GM19025 (cell line): ENCODE data around the gene RBM19.

ENCODE experiments used
- ATAC-seq: cut with Tn5 transposase; IDR thresholded peaks from one replicate; pipeline ENCODE4 v1.9.1; 2021; ENCODE audit warnings: mild to moderate bottlenecking, low read depth, moderate library complexity; ENCODE audit not compliant: unreplicated experiment

RBM19 gene

DNA sequence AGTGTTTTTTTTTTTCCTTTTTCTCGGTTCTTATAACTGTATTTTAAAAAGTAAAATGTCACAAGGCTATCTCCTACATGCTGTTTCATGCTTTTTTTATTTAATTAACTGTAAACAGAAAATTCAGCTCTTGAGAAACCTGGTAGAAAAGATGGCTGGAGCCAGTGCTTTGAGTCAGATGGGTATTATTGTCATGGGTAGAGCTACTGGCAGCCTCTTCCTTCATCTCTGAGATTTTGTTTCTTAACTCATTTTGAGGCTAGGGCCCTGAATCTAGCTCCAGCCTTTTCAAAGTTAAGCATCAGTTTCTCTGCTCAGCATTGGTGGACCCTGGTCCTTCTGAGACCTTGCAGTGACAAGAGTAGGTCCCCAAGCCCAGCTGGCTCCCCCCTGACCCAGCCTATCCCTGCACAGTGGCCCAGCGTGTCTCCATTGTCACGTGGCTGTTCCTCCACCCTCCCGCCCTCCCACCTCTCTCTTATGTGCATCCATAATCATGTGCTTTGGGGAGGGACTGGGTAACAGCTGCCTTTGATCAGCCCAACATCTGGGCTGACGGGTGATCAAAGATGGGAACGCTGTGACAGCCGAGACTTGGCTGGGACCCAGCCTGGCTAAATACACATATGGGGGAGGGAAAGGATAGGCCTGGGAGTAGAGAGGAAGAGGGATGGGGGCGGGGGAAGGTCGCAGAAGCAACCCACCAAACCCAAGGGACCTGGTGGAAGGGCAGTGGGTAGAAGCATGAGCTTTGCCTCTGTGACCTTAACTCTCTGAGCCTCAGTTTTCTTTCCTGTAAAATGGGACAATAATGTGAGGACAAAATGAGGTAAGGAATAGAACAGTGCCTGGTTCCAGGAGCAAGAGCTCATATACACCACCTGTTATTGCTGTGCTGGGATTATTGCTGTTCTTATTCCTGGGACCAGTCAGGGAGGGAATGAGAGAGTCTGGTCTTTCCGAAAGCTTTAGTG lies 24.4 kb upstream of the RBM19 start:
- ATAC-seq = no peak

DNA sequence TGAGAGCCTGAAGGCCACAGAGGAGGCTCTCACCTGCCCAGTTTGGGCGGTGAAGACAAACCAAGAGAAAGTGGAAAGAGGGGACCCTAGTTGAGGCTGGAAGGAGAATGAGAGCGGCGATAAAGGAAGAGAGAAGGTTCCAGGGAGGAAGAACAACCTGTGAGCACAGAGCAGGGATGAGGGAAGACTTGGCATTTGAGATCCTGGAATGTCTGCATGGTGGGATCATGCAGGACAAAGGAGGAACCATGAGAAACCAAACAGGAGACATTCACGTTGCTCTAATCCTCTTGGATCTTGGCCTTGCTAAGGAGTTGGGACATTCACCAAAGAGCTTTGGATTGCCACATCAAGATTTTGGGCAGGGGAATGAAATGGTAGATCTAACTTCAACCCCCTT lies 22.9 kb upstream of the RBM19 start:
- ATAC-seq = no peak

- no peak for ATAC-seq
These were observed 21.9 kb upstream of the RBM19 start for GRCh38 chr12:113988064-113988451.

GRCh38 chr12:113987261-113988063 lies 21.3 kb upstream of the RBM19 start:
- no peak for ATAC-seq

GRCh38 chr12:113984464-113984863 lies 18.3 kb upstream of the RBM19 start:
- ATAC-seq = no peak

DNA sequence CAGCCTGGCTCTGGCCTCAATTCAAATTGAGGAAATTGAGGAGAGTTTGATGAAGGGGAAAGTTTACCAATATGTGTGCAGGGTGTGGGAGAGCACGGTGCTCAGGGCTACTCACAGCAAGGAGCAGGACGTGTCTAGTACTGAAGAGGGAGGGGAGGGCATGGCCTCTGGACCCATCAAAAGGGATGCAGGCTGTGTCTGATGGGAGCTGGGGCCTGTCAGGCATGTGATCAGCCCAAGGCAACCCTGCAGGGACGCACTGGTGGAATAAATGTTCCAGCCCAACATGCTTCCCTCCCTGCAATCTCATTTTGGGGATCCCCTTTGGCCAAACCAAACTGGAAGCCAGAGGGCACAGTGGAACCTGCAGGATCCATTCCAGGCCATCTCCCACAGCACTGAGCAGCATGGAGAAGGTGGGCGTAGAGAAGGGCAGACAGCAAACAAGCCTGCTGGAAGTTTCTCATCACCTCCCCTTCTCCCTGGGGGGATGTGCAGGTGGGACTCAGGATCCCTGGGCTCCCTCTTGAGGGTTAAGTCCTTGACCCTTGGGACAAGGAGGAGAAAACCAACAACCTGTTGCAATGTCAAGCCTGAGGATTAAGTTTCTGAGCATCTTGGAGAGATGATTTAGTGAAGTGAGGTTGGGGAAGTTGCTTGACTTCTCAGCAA lies 17.8 kb upstream of the RBM19 start:
- ATAC-seq = no peak

- ATAC-seq = no peak
These were observed 17.1 kb upstream of the RBM19 start for GRCh38 chr12:113983265-113983664.

GRCh38 chr12:113981876-113982275 lies 15.8 kb upstream of the RBM19 start:
- no peak for ATAC-seq

- ATAC-seq = no peak
These were observed 14.6 kb upstream of the RBM19 start for GRCh38 chr12:113980537-113981337.

DNA sequence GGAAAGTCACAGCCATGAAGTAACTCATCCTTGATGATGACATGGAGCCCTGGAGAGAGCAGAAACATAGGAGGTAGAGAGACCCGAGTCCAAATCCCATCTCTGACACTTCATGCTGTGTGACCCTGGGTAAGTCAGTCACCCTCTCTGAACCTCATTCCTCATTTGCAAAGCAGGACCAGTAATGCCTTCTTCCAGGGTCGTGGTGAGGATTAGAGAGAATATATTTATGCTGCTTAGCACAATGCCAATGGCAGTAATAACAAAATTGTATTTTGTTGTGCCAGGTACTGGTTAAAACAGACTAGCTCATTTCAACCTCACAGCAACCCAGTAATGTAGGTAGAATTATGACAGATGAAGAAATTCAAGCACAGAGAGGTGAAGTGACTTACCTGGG lies 13.9 kb upstream of the RBM19 start:
- ATAC-seq = no peak

DNA sequence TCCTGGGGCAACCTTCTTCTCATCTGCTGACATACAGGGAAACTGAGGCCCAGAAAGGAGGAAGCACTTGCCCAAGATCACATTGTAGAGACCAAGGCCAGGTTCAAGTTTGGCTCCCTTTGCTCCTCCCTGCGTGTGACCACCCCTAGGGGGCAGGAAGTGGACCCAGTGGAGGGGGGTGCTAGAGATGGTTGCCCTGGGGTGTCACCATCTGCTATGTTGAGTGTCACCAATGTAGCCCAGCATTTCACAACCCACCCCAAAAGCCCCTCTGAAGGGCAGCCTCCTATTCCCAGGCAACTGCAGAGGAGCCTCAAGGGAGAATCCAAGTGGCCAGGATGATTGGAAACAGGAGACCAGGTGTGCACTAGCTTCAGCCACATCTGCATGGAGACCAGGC lies 12.0 kb upstream of the RBM19 start:
- no peak for ATAC-seq

- no peak for ATAC-seq
These were observed 7.9 kb upstream of the RBM19 start for GRCh38 chr12:113974006-113974405.

GRCh38 chr12:113973109-113973904 lies 7.2 kb upstream of the RBM19 start:
- no peak for ATAC-seq

- ATAC-seq = no peak
These were observed 5.3 kb upstream of the RBM19 start for GRCh38 chr12:113971392-113971791.

GRCh38 chr12:113970211-113970610 lies 4.1 kb upstream of the RBM19 start:
- no peak for ATAC-seq

GRCh38 chr12:113967368-113967767 lies 1.2 kb upstream of the RBM19 start:
- ATAC-seq = no peak

GRCh38 chr12:113962733-113963132 lies 3.4 kb downstream of the RBM19 start:
- ATAC-seq = no peak

DNA sequence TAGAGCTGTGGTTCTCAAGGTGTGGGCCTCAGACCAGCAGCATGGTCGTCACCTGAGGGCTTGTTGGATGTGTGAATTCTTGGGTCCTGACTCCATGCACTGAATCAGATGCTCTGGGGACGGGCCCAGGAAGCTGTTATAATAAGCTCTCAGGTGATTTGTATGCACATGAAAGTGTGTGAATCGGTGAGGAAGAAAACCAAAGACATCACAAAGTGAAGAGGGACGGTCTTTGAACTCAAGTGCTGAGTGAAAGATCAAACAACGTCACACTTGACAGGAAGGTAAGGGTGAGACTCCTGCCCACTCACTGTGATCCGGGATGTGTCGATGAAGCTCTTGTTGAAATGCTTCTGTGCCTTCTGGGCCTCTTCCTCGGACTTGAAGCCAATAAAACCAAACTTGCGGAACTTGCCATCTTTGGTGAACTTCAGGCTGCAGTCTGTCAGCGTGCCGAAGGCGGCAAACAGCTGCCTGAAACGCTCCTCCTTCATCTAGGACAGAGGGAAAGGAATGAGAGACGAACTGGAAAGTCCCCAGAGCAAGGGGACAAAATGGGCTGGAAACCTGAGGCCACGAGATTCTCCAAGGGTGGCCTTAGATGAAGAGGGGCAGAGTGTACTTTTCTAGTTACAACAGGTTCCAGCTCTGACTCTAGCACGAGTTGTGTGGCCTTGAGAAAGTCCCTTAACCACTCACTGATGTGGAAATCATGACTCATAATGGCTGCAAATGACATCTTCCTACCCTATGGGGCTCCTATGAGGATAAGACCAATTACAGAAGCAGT lies 4.0 kb downstream of the RBM19 start:
- ATAC-seq = no peak

DNA sequence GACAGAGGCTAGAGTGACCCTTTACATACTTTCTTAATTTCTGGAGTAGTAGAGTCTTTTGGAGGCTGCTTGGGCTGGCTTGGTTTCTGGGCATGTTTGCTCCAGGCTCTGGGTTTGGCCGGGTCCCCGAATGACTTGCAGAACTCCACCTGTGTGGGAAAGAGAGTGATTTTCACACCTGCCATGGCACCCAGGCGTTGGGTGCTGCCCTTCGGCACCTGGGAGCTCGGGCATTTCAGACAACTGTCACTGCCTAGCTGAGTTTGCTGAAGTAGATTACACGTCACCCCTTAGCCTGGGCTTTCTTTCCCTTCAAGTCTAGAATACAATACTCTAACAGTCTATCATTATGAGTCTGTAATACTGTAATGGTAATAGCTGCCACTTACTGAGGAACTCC lies 6.1 kb downstream of the RBM19 start:
- ATAC-seq = no peak
